IPS DF 4.7 (cell line): ENCODE data around the gene NBPF26.
"Not testable (repeated sequence)": the region's sequence is repeated elsewhere in the genome, so short reads cannot be mapped to it uniquely, and the experiment has no call there.

Experiments used
- DNase-seq: peaks from one replicate; pipeline ENCODE4 v3.0.0-alpha.2; 2013; ENCODE audit warnings: low spot score; ENCODE audit errors: extremely low read depth

The NBPF26 gene

GRCh38 chr1:120850537-120851421 lies 127.0 kb downstream of the NBPF26 start:
- not testable (repeated sequence) for DNase-seq

GRCh38 chr1:120858144-120858543 lies 134.4 kb downstream of the NBPF26 start:
- DNase-seq: not testable (repeated sequence)

- DNase-seq: not testable (repeated sequence)
Observed at GRCh38 chr1:120859615-120860234, 136.0 kb downstream of the NBPF26 start.

- DNase-seq: not testable (repeated sequence)
Observed at GRCh38 chr1:120878206-120878605, 154.5 kb downstream of the NBPF26 start.

- DNase-seq: not testable (repeated sequence)
Observed at GRCh38 chr1:120880056-120880455, 156.3 kb downstream of the NBPF26 start.

GRCh38 chr1:120881934-120882333 lies 158.2 kb downstream of the NBPF26 start:
- DNase-seq: not testable (repeated sequence)
